Measurements from ENCODE around the gene MYCBP2. TPM values are rescaled to one million over a fixed set of nuclear protein-coding genes. Genes with fewer than 3 reads are reported as not detected.

Gene MYCBP2
- total and polyA plus RNA-seq, 2 donors (not counting 1 experiment from before 2014, with no cell fraction given) = 32.5 to 95.9 TPM

- no peak overlapping the region for H3K4me3 ChIP-seq (replicated peaks in 1 of 4; ENCODE audit: control extremely low read depth in 1 of 4, insufficient read depth in 1 of 4, low read depth in 3 of 4, low read length in 4 of 4)
- no peak overlapping the region for H3K27ac ChIP-seq (ENCODE audit: insufficient read depth, low read length)
- H3K4me1 ChIP-seq (ENCODE audit: control insufficient read depth, extremely low read depth, insufficient read depth, low read length) = no peaks in the 10 kb centered on the region
- TF ChIP-seq EZH2 (IDR thresholded peaks at IDR 0.05; ENCODE audit: low read length, missing control alignments) = no peak
- TF ChIP-seq CTCF (conservative IDR thresholded peaks at IDR 0.05 in 1 of 2, IDR thresholded peaks at IDR 0.05 in 1 of 2; ENCODE audit: low read depth in 1 of 2, low read length in 2 of 2) = no peak
- no peaks in the 10 kb centered on the region for H3K79me2 ChIP-seq (ENCODE audit: control insufficient read depth, insufficient read depth, low read length)
- DNase-seq (ENCODE audit: low read depth in 2 of 2) = peak in 1 of 2 donors; percentile 49
- no peaks in the 10 kb centered on the region for H3K27me3 ChIP-seq (ENCODE audit: control insufficient read depth, insufficient read depth, low read length)
- H3K9me3 ChIP-seq (ENCODE audit: control insufficient read depth, insufficient read depth, low read depth, low read length) = no peaks in the 10 kb centered on the region
- no peak overlapping the region for H2AFZ ChIP-seq (ENCODE audit: low read length)
- H3K4me2 ChIP-seq (ENCODE audit: extremely low read depth, insufficient read depth, low read length) = no peak overlapping the region
- no peaks in the 10 kb centered on the region for H4K20me1 ChIP-seq (ENCODE audit: control insufficient read depth, extremely low read depth, insufficient read depth, low read length)
- H3K36me3 ChIP-seq (ENCODE audit: control insufficient read depth, insufficient read depth, low read length) = no peaks in the 10 kb centered on the region
- H3K9ac ChIP-seq (ENCODE audit: insufficient read depth, low read length) = no peak overlapping the region
Measured at GRCh38 chr13:77267362-77267761, 59.5 kb downstream of the MYCBP2 start.

- TF ChIP-seq CTCF (conservative IDR thresholded peaks at IDR 0.05 in 1 of 2, IDR thresholded peaks at IDR 0.05 in 1 of 2; ENCODE audit: low read depth in 1 of 2, low read length in 2 of 2) (no peak), EZH2 (IDR thresholded peaks at IDR 0.05; ENCODE audit: low read length, missing control alignments) (no peak)
- H3K79me2 ChIP-seq (ENCODE audit: control insufficient read depth, insufficient read depth, low read length) = no peaks in the 10 kb centered on the region
- H3K36me3 ChIP-seq (ENCODE audit: control insufficient read depth, insufficient read depth, low read length) = peaks cover 1% of the 10 kb centered on the region
- no peak overlapping the region for H3K4me2 ChIP-seq (ENCODE audit: extremely low read depth, insufficient read depth, low read length)
- H3K4me1 ChIP-seq (ENCODE audit: control insufficient read depth, extremely low read depth, insufficient read depth, low read length) = no peaks in the 10 kb centered on the region
- no peak overlapping the region for H3K27ac ChIP-seq (ENCODE audit: insufficient read depth, low read length)
- H4K20me1 ChIP-seq (ENCODE audit: control insufficient read depth, extremely low read depth, insufficient read depth, low read length) = no peaks in the 10 kb centered on the region
- no peaks in the 10 kb centered on the region for H3K9me3 ChIP-seq (ENCODE audit: control insufficient read depth, insufficient read depth, low read depth, low read length)
- H3K9ac ChIP-seq (ENCODE audit: insufficient read depth, low read length) = no peak overlapping the region
- no peak overlapping the region for H3K4me3 ChIP-seq (replicated peaks in 1 of 4; ENCODE audit: control extremely low read depth in 1 of 4, insufficient read depth in 1 of 4, low read depth in 3 of 4, low read length in 4 of 4)
- no peaks in the 10 kb centered on the region for H3K27me3 ChIP-seq (ENCODE audit: control insufficient read depth, insufficient read depth, low read length)
- DNase-seq (ENCODE audit: low read depth in 2 of 2) = no peak
- H2AFZ ChIP-seq (ENCODE audit: low read length) = no peak overlapping the region
Measured at GRCh38 chr13:77265336-77265735, 61.6 kb downstream of the MYCBP2 start.

- Histone ChIP-seq H3K9ac (ENCODE audit: insufficient read depth, low read length) (no peak overlapping the region), H3K9me3 (ENCODE audit: control insufficient read depth, insufficient read depth, low read depth, low read length) (no peaks in the 10 kb centered on the region), H3K79me2 (ENCODE audit: control insufficient read depth, insufficient read depth, low read length) (no peaks in the 10 kb centered on the region), H3K27ac (ENCODE audit: insufficient read depth, low read length) (no peak overlapping the region), H2AFZ (ENCODE audit: low read length) (no peak overlapping the region), H4K20me1 (ENCODE audit: control insufficient read depth, extremely low read depth, insufficient read depth, low read length) (no peaks in the 10 kb centered on the region), H3K4me3 (replicated peaks in 1 of 4; ENCODE audit: control extremely low read depth in 1 of 4, insufficient read depth in 1 of 4, low read depth in 3 of 4, low read length in 4 of 4) (no peak overlapping the region), H3K4me2 (ENCODE audit: extremely low read depth, insufficient read depth, low read length) (no peak overlapping the region), H3K27me3 (ENCODE audit: control insufficient read depth, insufficient read depth, low read length) (no peaks in the 10 kb centered on the region), H3K4me1 (ENCODE audit: control insufficient read depth, extremely low read depth, insufficient read depth, low read length) (no peaks in the 10 kb centered on the region), H3K36me3 (ENCODE audit: control insufficient read depth, insufficient read depth, low read length) (peaks cover 1% of the 10 kb centered on the region)
- no peak for DNase-seq (ENCODE audit: low read depth in 2 of 2)
- TF ChIP-seq CTCF (conservative IDR thresholded peaks at IDR 0.05 in 1 of 2, IDR thresholded peaks at IDR 0.05 in 1 of 2; ENCODE audit: low read depth in 1 of 2, low read length in 2 of 2) = no peak
- no peak for TF ChIP-seq EZH2 (IDR thresholded peaks at IDR 0.05; ENCODE audit: low read length, missing control alignments)
Measured at GRCh38 chr13:77262198-77262597, 64.7 kb downstream of the MYCBP2 start.

Measured in fibroblast of lung (primary cell).